Measurements from ENCODE around the gene SOX8. TPM values are rescaled to one million over a fixed set of nuclear protein-coding genes. Genes with fewer than 3 reads are reported as not detected.

Gene SOX8
- total RNA-seq, 1 donor from 2014 or later, result 22.8 TPM

DNA sequence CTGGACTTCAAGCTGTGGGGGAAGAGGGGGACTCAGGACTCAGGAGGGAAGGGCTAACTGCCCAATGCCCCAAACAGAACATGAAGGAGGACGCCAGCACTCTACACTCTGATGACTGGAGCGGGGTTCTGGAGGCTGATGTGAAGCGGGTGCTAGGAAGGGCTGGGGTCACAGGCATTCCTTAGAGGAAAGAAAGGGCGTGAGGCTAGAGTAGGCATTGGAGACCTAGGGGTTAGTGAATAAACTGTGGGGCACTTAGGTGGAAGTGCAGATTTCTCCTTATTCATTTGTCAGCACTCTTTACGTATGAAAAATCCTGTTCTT is 10.0 kb upstream of the SOX8 start:
- FAIRE-seq (no peak), DNase-seq (ENCODE audit: low spot score in 2 of 2) (no peak)

DNA sequence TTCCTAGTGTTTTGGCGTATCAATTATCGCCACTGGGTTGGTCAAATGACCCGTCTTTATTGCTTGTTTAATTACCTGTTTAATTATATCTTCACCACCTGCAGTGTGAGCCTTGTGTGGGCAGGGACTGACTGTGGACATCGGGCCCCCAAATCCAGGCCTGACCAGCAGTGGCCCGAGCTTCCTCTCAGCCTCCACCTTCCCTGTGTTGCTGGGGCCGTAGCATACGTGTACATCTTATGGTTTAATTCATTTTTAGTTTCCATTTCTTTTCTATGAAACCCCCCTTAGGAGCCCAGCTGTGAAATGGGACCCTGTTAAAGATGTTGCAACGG is 9.6 kb upstream of the SOX8 start:
- DNase-seq (ENCODE audit: low spot score in 2 of 2) (no peak), FAIRE-seq (no peak)

DNA sequence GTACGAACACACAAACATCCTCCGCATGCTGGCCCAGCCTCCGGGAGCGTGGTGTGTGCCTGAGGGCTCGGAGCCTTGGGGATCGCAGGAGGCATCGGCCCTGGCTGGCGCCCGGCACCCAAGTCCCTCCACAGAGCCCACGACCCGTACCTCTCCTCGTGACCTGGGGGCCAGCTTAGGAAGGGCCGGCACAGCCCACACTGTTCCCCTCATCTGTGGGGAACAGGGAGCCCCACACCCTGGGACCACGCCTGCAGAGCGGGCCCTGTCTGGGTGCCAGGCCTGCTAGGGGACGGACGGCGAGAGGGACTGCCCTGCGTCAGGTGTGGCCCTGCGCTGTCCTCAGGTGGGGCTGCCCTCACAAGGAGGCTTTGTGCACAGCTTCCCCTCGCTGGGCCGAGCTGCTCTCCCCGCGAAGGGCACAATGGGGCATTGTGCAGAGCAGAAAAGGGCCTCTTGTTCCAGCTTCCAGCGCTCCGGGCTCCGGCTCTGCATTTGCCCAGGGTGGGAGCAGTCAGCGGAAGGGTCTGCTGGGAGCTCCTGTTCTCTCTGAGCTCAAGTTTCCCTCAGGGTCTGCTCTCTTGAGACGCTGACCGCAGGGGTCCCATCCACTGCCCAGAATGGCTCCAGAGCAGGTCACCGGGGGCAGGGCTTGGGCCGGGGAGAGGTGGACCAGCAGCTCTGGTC is 9.1 kb upstream of the SOX8 start:
- FAIRE-seq, result no peak

DNA sequence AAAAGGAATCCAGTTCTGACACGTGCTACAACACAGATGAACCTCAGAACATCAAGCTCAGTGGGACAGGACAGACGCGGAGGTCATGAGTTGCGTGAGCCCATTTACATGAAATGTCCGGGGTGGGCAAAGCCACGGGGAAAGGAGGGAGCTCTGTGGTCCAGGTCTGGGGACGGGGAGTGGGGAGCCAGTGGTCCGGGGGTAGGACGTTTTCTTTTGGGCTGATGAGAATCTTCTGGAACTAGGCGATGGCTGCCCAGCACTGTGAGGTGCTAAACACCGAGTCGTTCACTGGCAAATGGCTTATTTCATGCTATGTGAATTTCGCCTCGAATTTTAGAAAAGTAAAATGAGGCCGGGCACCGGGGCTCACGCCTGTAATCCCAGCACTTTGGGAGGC is 8.2 kb upstream of the SOX8 start:
- DNase-seq (ENCODE audit: low spot score in 2 of 2), result no peak
- FAIRE-seq, result no peak

More for the DNA sequence above, 9.1 kb upstream of the SOX8 start:
- peak in 1 of 2 donors; percentile 83 for DNase-seq (ENCODE audit: low spot score in 2 of 2)

DNA sequence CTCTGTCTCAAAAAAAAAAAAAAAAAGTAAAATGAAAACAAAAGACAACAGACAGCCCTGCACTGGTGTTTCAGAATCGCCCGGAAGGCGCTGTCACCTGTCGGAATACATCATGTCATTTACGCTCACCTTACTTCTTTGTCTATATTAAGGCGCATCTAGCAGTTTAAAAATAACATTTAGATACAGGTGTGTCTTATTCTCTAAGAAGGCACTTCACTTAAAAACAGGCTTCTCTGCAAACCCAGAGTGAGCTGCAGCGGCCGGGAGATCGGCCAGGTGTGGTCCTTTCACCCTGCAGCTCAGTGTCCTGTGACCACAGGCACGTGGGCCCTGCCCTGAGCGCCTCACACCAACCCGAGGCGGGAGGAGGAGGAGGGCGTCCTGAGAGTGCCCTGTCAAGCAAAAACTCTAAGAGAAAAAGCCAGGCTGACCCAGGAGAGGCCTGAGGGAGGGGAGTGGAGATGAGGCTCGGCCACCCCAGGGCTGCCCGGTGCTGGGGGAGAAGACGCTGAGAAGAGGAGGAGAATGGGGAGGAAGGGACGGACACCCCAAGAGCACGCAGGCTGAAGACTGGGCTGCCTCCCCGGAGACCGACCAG is 7.5 kb upstream of the SOX8 start:
- no peak for DNase-seq (ENCODE audit: low spot score in 2 of 2)
- FAIRE-seq, result no peak

DNA sequence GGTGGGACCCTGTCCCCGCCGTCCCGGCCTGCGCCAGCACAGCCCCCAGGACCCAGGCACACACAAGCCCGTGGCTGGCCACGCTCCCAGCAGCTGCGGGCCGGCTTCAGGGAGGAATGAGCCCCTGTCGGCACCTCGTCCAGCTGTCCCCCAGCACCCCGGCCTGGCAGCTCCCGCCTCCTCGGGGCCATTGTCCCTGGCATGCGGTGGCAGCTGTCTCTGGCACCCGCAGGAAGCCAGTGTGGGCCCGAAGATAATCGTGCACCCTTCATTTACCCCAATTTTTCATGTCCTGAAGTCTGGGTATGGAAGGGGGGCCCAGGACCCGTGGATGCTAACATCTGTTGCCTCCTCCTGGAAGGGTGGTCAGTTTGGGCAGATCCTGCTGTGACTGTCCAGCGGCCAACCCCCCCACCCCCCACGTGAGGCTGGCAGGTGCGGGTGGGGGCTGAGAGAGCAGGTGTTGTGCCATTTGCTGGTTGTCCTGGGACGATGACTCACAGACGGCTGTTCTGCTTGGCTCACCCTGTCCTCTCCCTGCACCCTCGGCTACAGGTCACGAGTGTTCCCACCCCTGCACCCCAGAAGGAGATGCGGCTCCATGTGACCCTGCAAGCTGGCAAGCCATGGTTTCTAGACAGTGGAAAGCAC is 6.8 kb upstream of the SOX8 start:
- DNase-seq (ENCODE audit: low spot score in 2 of 2) (peak in 1 of 2 donors; percentile 49), FAIRE-seq (no peak)

DNA sequence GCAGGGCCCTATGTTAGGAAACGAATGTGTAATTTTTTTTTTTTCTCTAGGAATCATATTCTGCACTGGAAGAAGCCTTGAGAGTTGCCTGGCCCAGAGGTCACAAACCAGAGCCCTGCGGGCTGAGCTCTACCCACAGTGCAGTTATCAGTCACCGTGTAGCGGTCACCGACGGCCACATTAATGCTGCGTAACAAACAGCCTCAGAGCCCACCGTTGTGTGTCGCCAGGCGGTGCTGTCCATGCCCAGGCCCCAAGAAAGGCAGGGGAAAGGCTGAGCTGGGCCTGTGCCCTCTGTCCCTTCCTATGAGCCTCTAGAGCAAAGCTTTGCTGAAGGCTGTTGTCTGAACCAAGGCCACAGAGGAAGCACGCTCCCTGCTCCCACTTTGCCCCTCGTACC is 6.3 kb upstream of the SOX8 start:
- DNase-seq (ENCODE audit: low spot score in 2 of 2), result no peak
- FAIRE-seq, result no peak

DNA sequence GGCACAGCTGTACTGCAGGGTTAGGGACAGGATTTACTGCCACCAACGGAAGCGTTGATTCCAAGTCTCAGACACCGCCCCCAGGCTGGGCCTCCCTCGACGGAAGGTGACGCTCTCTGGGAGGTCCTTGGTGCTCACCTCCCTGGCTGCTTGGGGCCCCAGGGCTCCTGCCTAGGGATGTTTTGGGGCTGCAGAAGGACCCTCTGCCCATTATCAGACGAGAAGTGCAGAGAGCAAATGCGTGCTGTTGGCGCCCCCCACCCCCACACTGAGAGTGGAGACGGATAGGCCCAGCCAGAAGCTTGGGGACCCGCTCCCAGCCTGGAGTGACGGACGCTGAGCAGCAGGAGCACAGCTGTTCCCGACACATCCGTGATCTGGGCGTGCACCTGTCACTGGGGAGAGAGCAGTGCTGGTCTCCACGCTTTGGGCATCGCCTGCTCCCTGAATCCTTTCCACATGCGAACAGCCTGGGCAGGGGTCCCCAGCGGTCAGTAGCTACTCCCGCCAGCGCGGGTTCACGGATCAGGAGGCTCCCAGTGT is 5.1 kb upstream of the SOX8 start:
- FAIRE-seq (no peak), DNase-seq (ENCODE audit: low spot score in 2 of 2) (no peak)

DNA sequence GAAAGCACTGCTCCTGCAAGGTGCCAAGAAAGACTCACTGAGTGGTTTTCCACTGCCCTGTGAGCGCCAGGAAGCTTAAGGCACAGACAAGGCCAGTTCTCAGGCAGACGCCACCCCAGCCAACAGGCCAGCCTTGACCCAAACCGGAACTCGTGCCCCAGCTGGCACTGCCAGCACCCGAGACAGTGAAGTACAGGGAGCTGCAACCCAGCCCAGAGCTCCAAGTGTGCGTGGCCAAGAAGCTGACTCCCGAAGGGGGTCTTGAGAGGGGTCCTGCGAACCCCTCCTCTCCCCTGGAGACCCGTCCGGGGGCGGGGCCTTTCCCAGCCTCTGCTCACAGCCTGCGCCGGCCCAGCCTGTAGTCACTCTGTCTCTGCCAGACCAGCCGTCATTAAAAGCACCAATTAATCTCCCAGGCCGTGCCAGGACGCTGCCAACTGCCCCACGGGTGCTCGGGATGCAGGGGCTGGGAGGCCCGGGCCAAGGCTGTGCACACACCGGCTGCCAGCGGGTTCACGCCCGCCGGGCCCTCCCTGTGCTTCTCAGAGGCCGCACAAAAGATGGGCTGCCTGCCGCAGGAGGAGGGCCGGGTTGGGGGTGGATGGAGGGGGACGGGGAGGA is 4.4 kb upstream of the SOX8 start:
- peak in 1 of 2 donors; percentile 60 for DNase-seq (ENCODE audit: low spot score in 2 of 2)
- FAIRE-seq, result no peak

DNA sequence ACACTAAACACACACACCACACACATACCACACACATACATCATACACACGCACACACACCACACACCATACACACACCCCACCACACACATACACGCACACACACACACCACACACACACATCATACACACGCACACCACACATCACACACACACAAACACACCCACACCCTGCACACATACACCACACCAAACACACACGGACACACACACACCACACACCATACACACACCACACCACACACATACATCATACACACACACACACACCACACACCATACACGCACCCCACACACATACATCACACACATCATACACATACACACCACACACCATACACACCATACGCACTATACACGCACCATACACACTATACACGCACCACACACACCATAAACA is 3.7 kb upstream of the SOX8 start:
- no peak for FAIRE-seq
- DNase-seq (ENCODE audit: low spot score in 2 of 2), result no peak

DNA sequence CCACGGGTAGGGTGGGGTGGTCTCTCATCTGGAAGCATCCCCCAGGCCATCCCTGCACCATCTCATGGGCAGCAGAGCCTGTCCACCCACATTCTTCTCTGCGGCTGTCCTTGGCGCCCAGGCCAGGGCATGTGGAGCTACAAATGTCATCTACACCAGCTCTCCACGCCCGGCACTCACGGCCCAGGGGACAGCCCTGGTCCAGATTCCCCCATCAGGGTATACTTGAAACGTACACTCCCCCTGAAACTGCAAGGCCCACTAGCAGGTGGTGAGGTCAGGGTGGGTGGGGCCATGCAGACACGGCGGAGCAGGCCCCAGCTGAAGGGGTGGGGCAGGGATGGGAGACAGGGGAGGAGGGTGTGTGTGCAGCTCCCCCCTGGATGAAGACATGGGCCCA is 3.2 kb upstream of the SOX8 start:
- FAIRE-seq (no peak), DNase-seq (ENCODE audit: low spot score in 2 of 2) (no peak)

DNA sequence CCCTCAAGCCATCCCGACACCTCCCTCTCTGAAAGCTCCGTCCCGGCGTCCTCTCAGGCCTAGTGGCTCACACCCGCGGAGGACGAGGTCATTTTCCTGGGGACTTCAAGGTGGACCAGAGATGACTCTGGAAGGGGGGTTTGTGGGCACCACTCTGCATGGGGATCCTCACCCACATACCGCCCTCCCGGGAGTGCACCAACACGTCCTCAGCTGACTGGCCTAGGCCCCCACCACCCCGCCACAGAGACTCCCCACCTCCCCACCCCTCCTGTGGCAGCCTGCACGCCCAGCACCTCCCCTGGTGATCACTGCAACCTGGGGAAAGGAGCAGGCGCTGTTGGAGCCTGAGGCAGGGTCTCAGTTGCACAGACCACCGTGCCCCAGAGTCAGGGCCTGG is 2.4 kb upstream of the SOX8 start:
- DNase-seq (ENCODE audit: low spot score in 2 of 2), result no peak

DNA sequence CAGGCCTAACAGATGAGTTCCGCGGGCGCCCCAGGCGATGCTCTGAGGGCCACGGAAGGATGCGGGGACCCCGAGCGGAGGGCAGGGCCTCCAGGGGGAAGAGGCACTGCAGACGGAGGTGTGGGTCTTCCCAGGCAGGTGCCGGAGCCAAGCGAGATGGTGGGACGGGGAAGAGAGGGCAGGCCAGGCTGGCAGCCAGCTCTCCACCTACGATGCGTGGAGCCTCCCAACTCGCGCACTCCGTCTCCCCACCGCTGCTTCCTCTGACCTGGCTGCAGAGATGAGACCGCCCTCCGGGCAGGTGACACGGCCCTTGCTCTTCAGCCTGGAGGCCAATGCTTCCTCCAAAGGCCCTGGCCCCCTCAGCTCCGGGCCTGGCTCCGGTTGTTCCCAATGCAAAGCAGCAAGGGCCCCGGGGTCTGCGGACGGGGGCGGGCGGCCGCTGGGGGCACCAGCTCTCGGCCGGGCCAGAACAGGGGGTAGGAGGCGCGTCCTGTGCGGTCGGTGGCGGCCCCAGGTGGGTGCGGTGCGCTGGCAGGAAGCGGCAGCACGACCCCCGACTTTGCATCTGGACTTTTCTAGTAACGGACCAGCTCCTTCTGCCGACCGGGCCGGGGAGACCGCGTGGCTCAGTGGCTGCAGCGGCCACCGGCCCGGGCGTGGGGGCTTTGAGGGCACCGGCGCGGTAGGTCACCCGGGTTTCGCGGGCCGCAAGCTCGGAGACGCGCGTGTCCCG is 1.5 kb upstream of the SOX8 start:
- FAIRE-seq (no peak), DNase-seq (ENCODE audit: low spot score in 2 of 2) (no peak)

More for the DNA sequence above, 2.4 kb upstream of the SOX8 start:
- FAIRE-seq, result no peak

DNA sequence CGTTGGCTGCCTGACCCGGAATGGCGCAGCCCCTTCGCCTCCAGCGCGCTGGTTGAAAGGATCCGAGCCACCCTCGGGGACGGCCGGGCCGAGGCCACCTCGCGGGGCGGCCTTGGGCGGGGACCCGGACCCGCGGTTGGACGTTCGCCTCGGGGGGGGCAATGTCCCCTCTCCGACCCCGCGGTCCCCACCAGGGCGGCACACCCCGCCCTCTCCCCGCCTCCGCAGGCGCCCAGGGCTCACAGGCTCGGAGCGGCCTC is 1.0 kb upstream of the SOX8 start:
- DNase-seq (ENCODE audit: low spot score in 2 of 2) (no peak), FAIRE-seq (no peak)

DNA sequence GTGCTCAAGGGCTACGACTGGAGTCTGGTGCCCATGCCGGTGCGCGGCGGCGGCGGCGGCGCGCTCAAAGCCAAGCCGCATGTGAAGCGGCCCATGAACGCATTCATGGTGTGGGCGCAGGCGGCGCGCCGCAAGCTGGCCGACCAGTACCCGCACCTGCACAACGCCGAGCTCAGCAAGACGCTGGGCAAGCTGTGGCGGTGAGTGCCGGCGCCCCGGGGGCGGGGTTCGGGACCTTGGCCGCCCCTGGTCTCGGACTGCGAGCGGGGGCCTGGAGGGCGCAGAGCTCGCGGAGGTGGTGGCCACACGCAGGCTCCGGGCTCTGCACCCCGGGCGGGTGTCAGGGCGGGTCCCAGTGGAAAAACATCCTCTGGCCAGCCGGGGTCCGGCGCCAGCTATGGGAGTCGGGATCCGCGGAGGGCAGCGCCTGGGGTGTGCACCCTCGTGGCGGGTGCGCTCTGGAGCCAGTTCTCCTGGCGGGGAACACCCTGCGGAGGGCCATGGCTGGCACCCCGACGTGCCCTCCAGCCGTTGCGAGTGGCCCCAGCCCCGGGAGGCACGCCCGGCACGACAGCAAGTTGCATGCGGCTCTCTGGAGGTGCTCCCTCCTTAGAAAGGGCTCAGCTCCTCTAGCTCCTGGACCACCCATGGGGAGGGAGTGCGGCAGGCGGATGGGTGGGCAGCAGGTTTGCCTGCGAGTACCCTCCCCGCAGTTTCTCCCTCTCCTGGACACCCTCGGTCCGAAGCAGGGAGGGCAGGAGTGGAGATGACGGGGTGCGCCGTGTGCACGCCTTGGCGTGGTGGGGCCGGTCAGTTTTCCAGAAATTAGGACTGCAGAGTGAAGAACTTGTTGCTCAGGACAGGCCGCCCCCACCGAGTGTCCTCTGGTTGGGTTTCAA is 824 bp downstream of the SOX8 start:
- no peak for FAIRE-seq
- no peak for DNase-seq (ENCODE audit: low spot score in 2 of 2)

DNA sequence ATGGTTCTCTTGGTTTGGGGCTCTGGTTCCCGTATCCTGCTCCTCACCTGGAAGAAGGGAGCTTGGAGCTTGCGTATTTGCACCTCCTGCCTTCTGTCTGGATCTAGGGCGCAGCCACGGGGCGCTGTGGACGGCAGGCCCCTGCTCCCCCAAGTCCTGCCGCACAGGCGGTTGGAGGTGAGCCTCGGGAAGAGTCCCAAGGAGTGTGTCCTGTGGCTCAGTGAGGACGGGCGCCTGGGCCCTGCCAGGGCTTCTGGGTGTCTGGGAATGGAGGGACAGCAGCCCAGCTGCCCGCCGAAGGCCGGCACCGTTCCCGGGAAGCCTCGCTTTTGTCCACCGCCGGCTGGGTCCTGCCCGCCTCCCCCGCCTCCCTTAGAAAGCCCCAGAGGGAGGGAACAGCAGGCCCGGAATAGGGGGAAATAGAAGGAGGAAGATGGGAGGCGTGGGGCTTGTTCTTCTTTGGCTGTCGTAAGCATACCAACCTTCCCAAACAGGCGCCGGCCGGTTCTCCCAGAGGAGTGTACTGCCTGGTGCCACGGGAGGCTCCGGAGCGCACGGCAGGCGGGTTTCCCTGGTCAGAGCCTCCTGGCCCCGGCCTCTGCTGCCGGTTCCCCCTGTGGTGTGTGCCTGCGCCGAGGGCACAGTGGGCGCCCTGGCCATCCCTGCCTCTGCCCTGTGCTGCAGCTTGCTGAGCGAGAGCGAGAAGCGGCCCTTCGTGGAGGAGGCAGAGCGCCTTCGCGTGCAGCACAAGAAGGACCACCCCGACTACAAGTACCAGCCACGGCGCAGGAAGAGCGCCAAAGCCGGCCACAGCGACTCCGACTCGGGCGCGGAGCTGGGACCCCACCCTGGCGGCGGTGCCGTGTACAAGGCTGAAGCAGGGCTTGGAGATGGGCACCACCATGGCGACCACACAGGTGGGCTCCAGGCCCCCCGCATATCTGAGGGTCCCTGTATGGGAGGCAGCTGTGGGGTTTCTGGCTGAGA is 1.8 kb downstream of the SOX8 start:
- DNase-seq (ENCODE audit: low spot score in 2 of 2) (peak in 1 of 2 donors; percentile 81), FAIRE-seq (no peak)

DNA sequence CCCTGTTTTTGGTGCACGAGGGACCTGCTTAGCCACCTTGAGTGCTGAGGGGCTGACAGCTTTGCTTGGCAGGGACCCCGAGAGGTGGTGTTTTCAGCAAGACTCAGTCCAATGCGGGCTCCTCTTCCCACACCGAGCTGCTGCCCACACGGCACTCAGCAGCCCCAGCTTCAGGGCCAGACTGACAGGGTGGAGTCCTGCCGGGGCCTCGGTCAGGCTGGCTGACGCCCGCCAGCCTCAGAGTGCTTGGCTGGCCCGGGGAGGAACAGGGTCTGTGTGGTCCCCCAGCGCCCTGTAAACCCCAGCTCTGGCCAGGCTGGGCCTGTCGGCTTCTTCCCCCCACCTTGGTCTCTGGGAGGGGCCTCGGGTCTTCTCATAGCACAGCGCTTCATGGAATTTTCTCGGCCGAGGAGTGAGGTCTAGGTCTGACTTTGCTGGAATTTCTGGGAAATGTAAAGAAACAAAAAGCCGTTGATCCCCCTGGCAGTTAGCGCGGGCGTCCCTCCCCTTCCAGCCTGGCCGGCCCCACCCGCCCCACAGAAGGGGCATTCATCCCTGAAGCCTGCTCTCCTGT is 2.6 kb downstream of the SOX8 start:
- DNase-seq (ENCODE audit: low spot score in 2 of 2) (no peak), FAIRE-seq (no peak)
